ENCODE measurements around the gene C1orf174.

- no peak for TF ChIP-seq CTCF (conservative IDR thresholded peaks at IDR 0.05; ENCODE audit: low read depth, low read length)
- no peak for TF ChIP-seq USF2 (IDR thresholded peaks at IDR 0.05; ENCODE audit: low read depth, low read length)
- no peak for TF ChIP-seq BHLHE40 (IDR thresholded peaks at IDR 0.05; ENCODE audit: low read depth, low read length)
- no peak for TF ChIP-seq RCOR1 (IDR thresholded peaks at IDR 0.05; ENCODE audit: insufficient replicate concordance, low read length)
- TF ChIP-seq RAD21 (IDR thresholded peaks at IDR 0.05; ENCODE audit: low read length): no peak
- no peak for TF ChIP-seq POLR2A (IDR thresholded peaks at IDR 0.05; ENCODE audit: low read depth, low read length)
- TF ChIP-seq CEBPB (IDR thresholded peaks at IDR 0.05; ENCODE audit: low read depth, low read length): no peak
- TF ChIP-seq FOS (IDR thresholded peaks at IDR 0.05; ENCODE audit: low read depth, low read length): no peak
- TF ChIP-seq CHD1 (IDR thresholded peaks at IDR 0.05; ENCODE audit: low read depth, low read length): no peak
- no peak for TF ChIP-seq MAFK (IDR thresholded peaks at IDR 0.05; ENCODE audit: low read depth, low read length)
- TF ChIP-seq MXI1 (IDR thresholded peaks at IDR 0.05; ENCODE audit: borderline replicate concordance, low read depth, low read length): no peak
- TF ChIP-seq RFX5 (IDR thresholded peaks at IDR 0.05; ENCODE audit: low read depth, low read length): no peak
- TF ChIP-seq SMC3 (IDR thresholded peaks at IDR 0.05; ENCODE audit: low read depth, low read length): no peak
- TF ChIP-seq MAZ (IDR thresholded peaks at IDR 0.05; ENCODE audit: borderline replicate concordance, low read depth, low read length): no peak
Observed at GRCh38 chr1:3915551-3916121, 15.6 kb upstream of the C1orf174 start.

All from IMR-90 (cell line).